GM12874 (cell line): Measurements from ENCODE around the gene SLC25A31.

Source experiments
- CTCF ChIP-seq: IDR thresholded peaks from 2 replicates; pipeline ENCODE4 v1.5.1; 2011; ENCODE audit warnings: low read depth, mild to moderate bottlenecking, control low read depth, low read length, moderate library complexity; ENCODE audit not compliant: insufficient read depth

The SLC25A31 gene

GRCh38 chr4:127756906-127757305 lies 26.7 kb downstream of the SLC25A31 start:
- TF ChIP-seq CTCF: no peak

GRCh38 chr4:127759228-127759820 lies 29.1 kb downstream of the SLC25A31 start:
- no peak for TF ChIP-seq CTCF

GRCh38 chr4:127759893-127760292 lies 29.7 kb downstream of the SLC25A31 start:
- no peak for TF ChIP-seq CTCF

- TF ChIP-seq CTCF: no peak
Observed at GRCh38 chr4:127771535-127772275, 41.5 kb downstream of the SLC25A31 start.

- TF ChIP-seq CTCF: no peak
Observed at GRCh38 chr4:127772769-127773671, 42.8 kb downstream of the SLC25A31 start.

GRCh38 chr4:127775843-127776242 lies 45.6 kb downstream of the SLC25A31 start:
- TF ChIP-seq CTCF: no peak

- TF ChIP-seq CTCF: no peak
Observed at GRCh38 chr4:127776620-127777019, 46.4 kb downstream of the SLC25A31 start.
